Neuronal stem cell (in vitro differentiated cells): ENCODE measurements around the gene SMARCC2.

Source experiments
- DNase-seq: peaks from one replicate; pipeline ENCODE4 v3.0.0-alpha.2; 2013; ENCODE audit warnings: low spot score
- H2AFZ ChIP-seq: one replicate; pipeline ENCODE4 v1.6.1; 2013; ENCODE audit warnings: mild to moderate bottlenecking, low read length, inconsistent platforms
- H2AK5ac ChIP-seq: 2 replicates; pipeline ENCODE4 v1.6.1; 2013; ENCODE audit warnings: low read depth, mild to moderate bottlenecking, inconsistent platforms, low read length, moderate library complexity, mixed read lengths
- H2BK120ac ChIP-seq: 2 replicates; pipeline ENCODE4 v1.6.1; 2013; ENCODE audit warnings: low read depth, mild to moderate bottlenecking, inconsistent platforms, low read length, moderate library complexity, mixed read lengths
- H2BK12ac ChIP-seq: one replicate; pipeline ENCODE4 v1.6.1; 2013; ENCODE audit warnings: low read length, inconsistent platforms
- H2BK15ac ChIP-seq: 2 replicates; pipeline ENCODE4 v1.6.1; 2013; ENCODE audit warnings: mild to moderate bottlenecking, low read length, inconsistent platforms, mixed read lengths
- H2BK5ac ChIP-seq: one replicate; pipeline ENCODE4 v1.6.1; 2013; ENCODE audit warnings: inconsistent platforms, mild to moderate bottlenecking, low read length, moderate library complexity
- H3K14ac ChIP-seq: one replicate; pipeline ENCODE4 v1.6.1; 2013; ENCODE audit warnings: low read length, inconsistent platforms
- H3K18ac ChIP-seq: 2 replicates; pipeline ENCODE4 v1.6.1; 2013; ENCODE audit warnings: low read length, inconsistent platforms
- H3K23ac ChIP-seq: 2 replicates; pipeline ENCODE4 v1.6.1; 2013; ENCODE audit warnings: low read depth, mild to moderate bottlenecking, mixed read lengths, low read length, inconsistent platforms; ENCODE audit not compliant: poor library complexity
- H3K27ac ChIP-seq: replicated peaks from 3 replicates; pipeline ENCODE4 v1.5.1; 2013; ENCODE audit warnings: low read length, inconsistent platforms
- H3K27me3 ChIP-seq, 3 experiments: 2 replicates each; pipeline ENCODE4 v1.6.1; 2013; ENCODE audit warnings: low read length in 3 of 3, mild to moderate bottlenecking in 2 of 3, inconsistent platforms in 1 of 3, low read depth in 1 of 3, mixed read lengths in 1 of 3, moderate library complexity in 1 of 3; ENCODE audit not compliant: control insufficient read depth in 3 of 3, insufficient read depth in 3 of 3
- H3K36me3 ChIP-seq, 2 donors: replicated peaks in 1 of 2; 2 replicates each; pipeline ENCODE4 v1.6.1; 2013; ENCODE audit warnings: low read length in 2 of 2; ENCODE audit not compliant: control insufficient read depth in 2 of 2, insufficient read depth in 2 of 2
- H3K4ac ChIP-seq: 2 replicates; pipeline ENCODE4 v1.6.1; 2013; ENCODE audit warnings: inconsistent platforms, mild to moderate bottlenecking, low read length, moderate library complexity
- H3K4me1 ChIP-seq, 2 donors: 1 replicate in 1 of 2; 2 replicates in 1 of 2; pipeline ENCODE4 v1.6.1; 2013; ENCODE audit warnings: low read length in 2 of 2, low read depth in 1 of 2; ENCODE audit not compliant: control insufficient read depth in 2 of 2, insufficient read depth in 1 of 2
- H3K4me2 ChIP-seq: one replicate; pipeline ENCODE4 v1.6.1; 2013; ENCODE audit warnings: mild to moderate bottlenecking, low read length, inconsistent platforms; ENCODE audit not compliant: insufficient read depth, poor library complexity, severe bottlenecking
- H3K4me3 ChIP-seq, 2 donors: 2 replicates each; pipeline ENCODE4 v1.5.1; 2013; ENCODE audit warnings: low read length in 2 of 2, mild to moderate bottlenecking in 2 of 2, inconsistent platforms in 1 of 2, moderate library complexity in 1 of 2
- H3K79me1 ChIP-seq: one replicate; pipeline ENCODE4 v1.6.1; 2013; ENCODE audit warnings: low read depth, mild to moderate bottlenecking, inconsistent platforms, low read length, moderate library complexity
- H3K9ac ChIP-seq: one replicate; pipeline ENCODE4 v1.6.1; 2013; ENCODE audit warnings: mild to moderate bottlenecking, low read depth, low read length, inconsistent platforms; ENCODE audit not compliant: poor library complexity
- H3K9me3 ChIP-seq, 2 donors: replicated peaks in 1 of 2; 2 replicates each; pipeline versions ENCODE3 to v1.6.1; 2013; ENCODE audit warnings: low read length in 2 of 2, mild to moderate bottlenecking in 2 of 2, inconsistent platforms in 1 of 2, low read depth in 1 of 2, mixed read lengths in 1 of 2, moderate library complexity in 1 of 2; ENCODE audit not compliant: control insufficient read depth in 2 of 2, insufficient read depth in 1 of 2
- H4K8ac ChIP-seq: one replicate; pipeline ENCODE4 v1.6.1; 2013; ENCODE audit warnings: low read depth, mild to moderate bottlenecking, inconsistent platforms, low read length, moderate library complexity
- H4K91ac ChIP-seq: one replicate; pipeline ENCODE4 v1.6.1; 2013; ENCODE audit warnings: low read length, low read depth, mild to moderate bottlenecking, inconsistent platforms; ENCODE audit not compliant: poor library complexity
- WGBS, 2 donors: extraction: QIAGEN DNeasy Blood & Tissue Kit; methylation state at CpG; one replicate each; pipeline ENCODE4 v1.1.7; 2013; ENCODE audit warnings: missing lambda C conversion rate in 2 of 2, mixed read lengths in 1 of 2; ENCODE audit not compliant: insufficient read length in 2 of 2, insufficient replicate concordance in 1 of 2; ENCODE audit errors: extremely low coverage in 2 of 2; 5-methylcytosine and 5-hydroxymethylcytosine counted together

SMARCC2 gene

DNA sequence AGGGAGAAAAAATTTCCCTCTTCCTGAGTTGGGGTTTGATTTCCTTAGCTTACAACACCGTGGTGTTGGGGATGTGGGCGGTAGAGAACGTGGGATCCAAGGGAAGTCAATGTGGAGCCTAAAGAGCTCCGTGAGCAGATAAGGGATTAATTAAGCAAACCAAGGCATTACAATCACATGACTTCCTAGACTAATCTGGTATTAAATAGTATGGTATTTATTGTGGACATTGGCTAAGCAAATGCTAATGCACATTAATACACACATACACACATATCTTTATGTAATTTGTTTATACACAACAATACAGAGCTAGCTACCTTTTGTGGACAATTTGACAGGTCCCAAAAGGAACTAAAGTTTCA lies 33.2 kb upstream of the SMARCC2 start:
- peak overlapping the region; percentile 88 for H2AFZ ChIP-seq
- H3K4me1 ChIP-seq = peaks cover 2 to 13% of the 10 kb centered on the region in 2 donors
- WGBS, 2 donors = no CpG with 5 or more reads among the region's 4 CpGs
- no peak overlapping the region for H3K18ac ChIP-seq
- H3K27ac ChIP-seq = peak overlapping the region; percentile 92
- peak overlapping the region; percentile 79 for H3K4me2 ChIP-seq
- H3K9me3 ChIP-seq = no peaks in the 10 kb centered on the region
- DNase-seq = no peak
- no peak overlapping the region for H2AK5ac ChIP-seq
- H3K79me1 ChIP-seq = peaks cover 8% of the 10 kb centered on the region
- H4K8ac ChIP-seq = no peak overlapping the region
- no peak overlapping the region for H3K4ac ChIP-seq
- H2BK12ac ChIP-seq = no peak overlapping the region
- H2BK5ac ChIP-seq = peak overlapping the region; percentile 47
- H3K23ac ChIP-seq = no peak overlapping the region
- H3K14ac ChIP-seq = no peak overlapping the region
- peak overlapping the region; percentile 89 for H3K9ac ChIP-seq
- no peak overlapping the region for H2BK15ac ChIP-seq
- H4K91ac ChIP-seq = no peak overlapping the region
- peaks cover 6 to 20% of the 10 kb centered on the region in 2 donors for H3K36me3 ChIP-seq
- peak overlapping the region; percentile 72 to 88 for H3K4me3 ChIP-seq
- no peak overlapping the region for H2BK120ac ChIP-seq
- H3K27me3 ChIP-seq = no peaks in the 10 kb centered on the region

DNA sequence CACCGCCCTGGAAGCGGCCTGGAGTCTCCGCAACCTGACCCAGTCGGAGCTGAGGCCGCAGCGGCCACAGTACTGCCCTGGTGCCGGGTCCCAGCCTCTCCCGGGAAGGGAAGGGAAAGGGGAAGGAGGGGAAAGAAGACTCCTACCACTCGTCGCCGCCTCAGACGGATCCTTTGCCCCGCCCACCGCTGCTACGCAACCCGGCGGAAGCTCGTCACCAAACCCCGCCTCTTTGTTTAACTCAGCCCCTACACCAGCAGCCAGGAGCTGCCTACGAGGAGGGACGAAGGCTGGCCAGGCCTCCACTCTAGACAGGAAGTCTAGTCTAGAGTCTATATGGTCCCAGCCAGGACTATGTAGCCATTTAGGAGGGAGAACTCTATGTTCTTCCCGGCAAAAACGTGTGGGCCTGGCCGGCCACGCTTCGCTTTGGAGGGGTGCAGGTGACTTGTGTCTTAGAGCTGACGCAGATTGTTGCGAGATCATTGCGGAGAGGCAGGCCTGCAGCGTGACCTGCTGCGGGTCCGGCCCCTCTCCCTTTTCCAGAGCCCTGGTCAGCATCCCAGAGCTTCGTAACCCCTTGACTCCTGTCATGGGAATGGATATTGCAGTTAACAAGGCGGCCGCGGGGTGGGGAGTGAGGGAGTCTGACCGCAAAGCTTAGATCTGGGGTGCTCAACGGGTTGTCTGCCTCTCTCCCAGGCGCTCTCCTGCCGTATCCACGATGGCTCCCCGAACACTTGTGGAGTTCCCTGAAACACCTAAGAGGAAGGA lies 32.7 kb upstream of the SMARCC2 start, which contains the start of gene RNF41:
Gene RNF41, minus strand, starts transcription at position 166 of the 774 bp plus-strand sequence. CDS start 7,875 bp downstream, outside the sequence.
- H2BK5ac ChIP-seq = peak within 1 kb of the TSS; percentile 47
- H3K4me2 ChIP-seq = peak within 1 kb of the TSS; percentile 79
- H3K9me3 ChIP-seq = no peaks in the 10 kb centered on the region
- H2AFZ ChIP-seq = peak within 1 kb of the TSS; percentile 88
- H3K36me3 ChIP-seq = peaks cover 8 to 21% of the 10 kb centered on the region in 2 donors
- H3K23ac ChIP-seq = peak within 1 kb of the TSS; percentile 96
- peak; percentile 95 for DNase-seq
- peak within 1 kb of the TSS; percentile 26 for H4K8ac ChIP-seq
- peaks cover 2 to 13% of the 10 kb centered on the region in 2 donors for H3K4me1 ChIP-seq
- peak within 1 kb of the TSS; percentile 95 for H3K27ac ChIP-seq
- peak within 1 kb of the TSS; percentile 2 for H2BK120ac ChIP-seq
- peak within 1 kb of the TSS; percentile 58 for H2AK5ac ChIP-seq
- H3K14ac ChIP-seq = peak within 1 kb of the TSS; percentile 12
- peak within 1 kb of the TSS; percentile 90 for H3K9ac ChIP-seq
- H2BK15ac ChIP-seq = no peak within 1 kb of the TSS
- peak within 1 kb of the TSS; percentile 92 for H3K18ac ChIP-seq
- no CpG with 5 or more reads among the region's 42 CpGs for WGBS, 2 donors
- H3K4me3 ChIP-seq = peak within 1 kb of the TSS; percentile 72 to 88
- peak within 1 kb of the TSS; percentile 35 for H2BK12ac ChIP-seq
- no peaks in the 10 kb centered on the region for H3K27me3 ChIP-seq
- H4K91ac ChIP-seq = no peak within 1 kb of the TSS
- no peak within 1 kb of the TSS for H3K4ac ChIP-seq
- peaks cover 10% of the 10 kb centered on the region for H3K79me1 ChIP-seq

DNA sequence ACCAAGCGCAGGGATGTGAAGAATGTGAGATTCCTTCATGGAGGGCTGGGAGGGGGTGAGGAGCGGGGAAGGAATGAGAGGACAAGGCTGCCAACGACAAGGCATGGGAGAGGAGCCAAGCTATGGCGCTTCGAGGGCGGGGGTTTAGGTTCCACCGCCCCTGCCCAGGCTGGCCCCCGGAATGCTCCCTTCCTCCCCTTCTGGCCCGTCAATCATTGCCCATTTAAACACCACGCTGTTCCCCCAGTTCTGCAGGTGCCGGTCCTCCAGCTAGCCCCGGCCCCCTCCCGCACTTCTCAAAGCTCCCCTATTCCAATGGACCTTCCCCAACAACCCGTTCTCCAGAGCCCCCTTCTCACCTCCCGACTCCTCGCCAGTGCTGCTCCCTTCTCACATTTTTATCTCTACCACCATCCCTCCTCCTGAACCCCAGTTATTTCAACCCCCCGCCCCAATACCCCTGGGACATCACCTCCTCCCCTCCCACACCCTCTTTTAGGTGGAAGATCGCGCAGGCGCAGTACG lies 32.0 kb upstream of the SMARCC2 start:
- Histone ChIP-seq H4K91ac (no peak overlapping the region), H3K9ac (peak overlapping the region; percentile 90), H3K18ac (peak overlapping the region; percentile 90), H3K9me3 (no peaks in the 10 kb centered on the region), H3K27ac (peak overlapping the region; percentile 95), H3K4me1 (peaks cover 2 to 13% of the 10 kb centered on the region in 2 donors), H3K79me1 (peaks cover 10% of the 10 kb centered on the region), H2BK15ac (no peak overlapping the region), H2AK5ac (no peak overlapping the region), H3K36me3 (peaks cover 11 to 25% of the 10 kb centered on the region in 2 donors), H3K4ac (no peak overlapping the region), H2AFZ (peak overlapping the region; percentile 88), H2BK12ac (no peak overlapping the region), H2BK5ac (peak overlapping the region; percentile 47), H3K23ac (peak overlapping the region; percentile 96), H3K14ac (peak overlapping the region; percentile 12), H4K8ac (no peak overlapping the region), H3K4me3 (peak overlapping the region; percentile 72 to 88), H3K27me3 (no peaks in the 10 kb centered on the region), H2BK120ac (peak overlapping the region; percentile 2), H3K4me2 (peak overlapping the region; percentile 79)
- peak; percentile 65 for DNase-seq
- WGBS, 2 donors = no CpG with 5 or more reads among the region's 21 CpGs

DNA sequence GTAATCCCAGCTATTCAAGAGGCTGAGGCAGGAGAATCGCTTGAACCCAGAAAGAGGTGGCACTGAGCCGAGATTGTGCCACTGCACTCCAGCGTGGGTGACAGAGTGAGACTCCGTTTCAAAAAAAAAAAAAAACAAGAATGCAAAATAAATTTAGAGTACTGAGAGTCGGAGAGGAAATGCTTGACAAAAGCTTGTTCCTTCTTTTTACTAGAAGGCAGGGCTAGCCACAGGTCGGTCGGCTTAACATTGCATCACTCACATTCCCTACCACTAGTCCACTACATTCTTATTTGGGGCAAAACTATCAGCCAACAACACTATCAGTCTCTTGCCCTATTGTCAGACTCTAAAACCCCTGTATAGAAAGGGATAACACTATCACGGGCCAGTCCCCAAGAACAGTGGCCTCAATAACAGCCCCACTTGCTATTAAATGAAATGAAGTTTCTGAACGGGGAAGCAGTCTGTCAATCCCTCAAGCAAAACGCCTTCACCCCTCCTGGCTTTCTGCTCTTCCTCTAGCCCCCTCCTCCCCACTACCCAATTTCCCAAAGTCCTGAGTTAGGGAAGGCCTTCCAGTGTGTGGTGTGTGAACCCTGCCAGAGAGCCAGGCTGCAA lies 31.4 kb upstream of the SMARCC2 start:
- Histone ChIP-seq H2BK120ac (peak overlapping the region; percentile 2), H2AK5ac (no peak overlapping the region), H3K4me2 (peak overlapping the region; percentile 79), H4K8ac (no peak overlapping the region), H3K27me3 (no peaks in the 10 kb centered on the region), H2AFZ (peak overlapping the region; percentile 88), H3K36me3 (peaks cover 9 to 23% of the 10 kb centered on the region in 2 donors), H3K4me3 (peak overlapping the region; percentile 72 to 88), H2BK15ac (no peak overlapping the region), H3K4me1 (peaks cover 2 to 13% of the 10 kb centered on the region in 2 donors), H3K79me1 (peaks cover 10% of the 10 kb centered on the region), H3K27ac (peak overlapping the region; percentile 95), H2BK12ac (no peak overlapping the region), H3K23ac (no peak overlapping the region), H4K91ac (no peak overlapping the region), H3K4ac (no peak overlapping the region), H3K9ac (peak overlapping the region; percentile 90), H2BK5ac (no peak overlapping the region), H3K14ac (no peak overlapping the region), H3K18ac (no peak overlapping the region), H3K9me3 (no peaks in the 10 kb centered on the region)
- DNase-seq = peak; percentile 5
- WGBS, 2 donors = no CpG with 5 or more reads among the region's 10 CpGs
